ENCODE data around the gene CMTR1.

Gene CMTR1

GRCh38 chr6:37528541-37528940, 95.5 kb downstream of the CMTR1 start:
- H3K27ac ChIP-seq, result no peak overlapping the region
- no peak for TF ChIP-seq ZFX (IDR thresholded peaks at IDR 0.05)
- TF ChIP-seq CTCF (conservative IDR thresholded peaks at IDR 0.05), result no peak

- TF ChIP-seq CTCF (conservative IDR thresholded peaks at IDR 0.05) (no peak), ZFX (IDR thresholded peaks at IDR 0.05) (no peak)
- H3K27ac ChIP-seq, result no peak overlapping the region
Measured at GRCh38 chr6:37530297-37530696, 97.3 kb downstream of the CMTR1 start.

- H3K27ac ChIP-seq, result no peak overlapping the region
- TF ChIP-seq ZFX (IDR thresholded peaks at IDR 0.05), result no peak
- no peak for TF ChIP-seq CTCF (conservative IDR thresholded peaks at IDR 0.05)
Measured at GRCh38 chr6:37531026-37531425, 98.0 kb downstream of the CMTR1 start.
